Gastroesophageal sphincter (tissue), 3 donors: ENCODE measurements around the gene CDH4.

Experiments
- CTCF ChIP-seq, 4 experiments: fragments of 200-600 bp in 2 of 4; fragments of 450-650 bp in 2 of 4; sonication (generic) in 1 of 4; IDR thresholded peaks; one replicate each; pipeline ENCODE4 v1.5.1; 2017 to 2019; ENCODE audit warnings: antibody characterized with exemption in 4 of 4, mild to moderate bottlenecking in 2 of 4, moderate library complexity in 2 of 4
- EP300 ChIP-seq: sonication (generic); formaldehyde crosslinking; IDR thresholded peaks from one replicate; pipeline ENCODE4 v1.6.1; 2017; ENCODE audit warnings: antibody characterized with exemption, mild to moderate bottlenecking
- POLR2A ChIP-seq, 2 donors: fragments of 450-650 bp; IDR thresholded peaks; one replicate each; pipeline ENCODE4 v1.6.1; 2017; ENCODE audit warnings: antibody characterized with exemption in 2 of 2, mild to moderate bottlenecking in 2 of 2, moderate library complexity in 1 of 2
- POLR2AphosphoS5 ChIP-seq: sonication (generic); formaldehyde crosslinking; IDR thresholded peaks from one replicate; pipeline ENCODE4 v1.6.1; 2017; ENCODE audit warnings: antibody characterized with exemption

DNA sequence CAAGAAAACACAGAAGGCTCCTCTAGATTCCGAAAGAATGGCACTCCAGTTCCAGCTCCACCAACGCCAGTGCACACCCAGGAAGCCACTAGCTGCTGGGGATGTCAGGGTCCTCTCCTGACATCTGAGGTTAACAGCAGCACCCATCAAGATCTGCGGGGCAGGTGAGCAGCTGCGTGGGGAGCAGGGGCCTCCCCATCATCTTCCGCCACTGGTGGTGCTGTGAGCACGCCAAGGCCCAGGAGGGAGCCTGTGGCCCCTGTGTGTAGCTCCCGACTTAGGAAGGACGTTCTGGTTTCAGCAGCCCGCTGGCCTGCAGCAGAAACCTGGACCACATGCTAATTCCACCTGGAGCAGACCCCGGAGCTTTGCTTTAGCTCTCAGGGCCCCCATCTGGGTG lies 427.4 kb downstream of the CDH4 start:
- no peak for TF ChIP-seq POLR2A (IDR thresholded peaks at IDR 0.05)
- no peak for TF ChIP-seq CTCF (IDR thresholded peaks at IDR 0.05)
- TF ChIP-seq EP300: no peak
- no peak for TF ChIP-seq POLR2AphosphoS5
